Measurements from ENCODE around the gene CNIH3. TPM values are rescaled to one million over a fixed set of nuclear protein-coding genes. Genes with fewer than 3 reads are reported as not detected.

The CNIH3 gene
- total RNA-seq, 4 donors from 2014 or later = 1.9 to 7.0 (median 4.0) TPM

DNA sequence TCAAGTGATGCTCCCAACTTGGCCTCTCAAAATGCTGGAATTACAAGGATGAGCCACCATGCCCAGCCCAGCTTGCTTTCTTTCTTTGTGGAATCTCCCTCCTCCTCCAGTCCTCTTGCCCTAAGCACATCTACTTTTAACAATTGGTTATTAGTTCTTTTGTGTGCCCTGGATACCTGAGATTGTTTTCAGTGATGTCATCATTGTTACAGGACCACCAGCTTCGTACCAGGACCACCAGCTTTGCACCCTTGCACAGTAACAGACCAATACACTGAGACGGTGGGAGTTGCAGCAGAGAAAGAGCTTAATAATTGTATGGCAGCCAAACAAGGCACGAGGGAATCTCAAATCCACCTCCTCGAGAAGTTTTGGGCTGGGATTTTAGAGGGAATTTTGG is 71.3 kb downstream of the CNIH3 start:
- no peak for DNase-seq
- Histone ChIP-seq H3K4me3 (replicated peaks in 1 of 3) (no peak overlapping the region), H3K36me3 (no peaks in the 10 kb centered on the region), H3K4me1 (no peaks in the 10 kb centered on the region), H3K27me3 (no peaks in the 10 kb centered on the region), H3K27ac (no peak overlapping the region), H3K9me3 (no peaks in the 10 kb centered on the region)
- WGBS, 2 donors = 72 to 83% methylated on average over 4 of the region's 4 CpGs
- TF ChIP-seq, protein P1, sequence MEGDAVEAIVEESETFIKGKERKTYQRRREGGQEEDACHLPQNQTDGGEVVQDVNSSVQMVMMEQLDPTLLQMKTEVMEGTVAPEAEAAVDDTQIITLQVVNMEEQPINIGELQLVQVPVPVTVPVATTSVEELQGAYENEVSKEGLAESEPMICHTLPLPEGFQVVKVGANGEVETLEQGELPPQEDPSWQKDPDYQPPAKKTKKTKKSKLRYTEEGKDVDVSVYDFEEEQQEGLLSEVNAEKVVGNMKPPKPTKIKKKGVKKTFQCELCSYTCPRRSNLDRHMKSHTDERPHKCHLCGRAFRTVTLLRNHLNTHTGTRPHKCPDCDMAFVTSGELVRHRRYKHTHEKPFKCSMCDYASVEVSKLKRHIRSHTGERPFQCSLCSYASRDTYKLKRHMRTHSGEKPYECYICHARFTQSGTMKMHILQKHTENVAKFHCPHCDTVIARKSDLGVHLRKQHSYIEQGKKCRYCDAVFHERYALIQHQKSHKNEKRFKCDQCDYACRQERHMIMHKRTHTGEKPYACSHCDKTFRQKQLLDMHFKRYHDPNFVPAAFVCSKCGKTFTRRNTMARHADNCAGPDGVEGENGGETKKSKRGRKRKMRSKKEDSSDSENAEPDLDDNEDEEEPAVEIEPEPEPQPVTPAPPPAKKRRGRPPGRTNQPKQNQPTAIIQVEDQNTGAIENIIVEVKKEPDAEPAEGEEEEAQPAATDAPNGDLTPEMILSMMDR (IDR thresholded peaks at IDR 0.05) = no peak
- no peak for TF ChIP-seq POLR2A (IDR thresholded peaks at IDR 0.05)
- intact Hi-C loops (cut with DNase I) = no loop called here

DNA sequence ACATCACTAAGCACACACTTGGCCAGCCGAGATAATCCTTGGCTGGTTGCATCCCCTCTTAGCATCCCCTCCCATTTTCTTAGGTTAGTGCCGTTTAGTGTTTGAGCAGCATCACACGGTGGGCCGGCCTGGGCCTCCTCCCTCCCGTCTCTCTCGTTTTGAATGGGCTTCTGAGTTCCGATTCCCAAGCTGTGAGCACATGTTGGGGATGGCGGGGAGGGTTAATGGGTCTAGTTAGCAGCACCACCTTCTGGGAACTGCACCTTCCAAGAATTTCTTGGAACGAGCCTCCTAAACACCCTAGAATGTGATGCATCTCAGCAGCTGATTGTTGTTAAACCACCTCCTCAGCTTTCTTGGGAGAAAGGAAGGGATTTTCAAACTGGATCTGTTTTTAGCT is 73.3 kb downstream of the CNIH3 start:
- no peak for DNase-seq

DNA sequence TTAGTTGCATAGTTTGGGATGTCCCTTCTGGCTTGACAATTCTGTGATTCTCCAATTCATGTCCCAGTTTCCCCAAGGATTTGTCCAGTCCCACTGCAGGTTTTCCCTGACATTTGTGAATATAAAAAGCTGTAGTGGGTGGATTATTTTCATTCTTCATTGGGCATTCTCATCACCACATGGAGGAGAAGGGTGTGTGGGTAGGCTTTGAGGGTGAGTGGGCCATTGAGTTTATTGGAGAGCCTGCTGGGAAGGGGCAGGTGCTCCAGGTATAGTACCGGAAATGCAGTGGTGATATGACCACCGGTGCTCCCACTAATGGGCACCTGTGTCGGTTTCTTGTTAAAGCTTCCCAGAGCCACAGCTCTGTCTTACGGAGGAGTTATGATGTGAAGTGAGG is 74.5 kb downstream of the CNIH3 start:
- Histone ChIP-seq H3K4me1 (no peaks in the 10 kb centered on the region), H3K9me3 (no peaks in the 10 kb centered on the region), H3K27ac (no peak overlapping the region), H3K27me3 (no peaks in the 10 kb centered on the region), H3K36me3 (no peaks in the 10 kb centered on the region), H3K4me3 (replicated peaks in 1 of 3) (no peak overlapping the region)
- intact Hi-C loops (cut with DNase I) = no loop called here
- 95 to 98% methylated on average over 4 of the region's 4 CpGs for WGBS, 2 donors
- TF ChIP-seq, protein P1 (IDR thresholded peaks at IDR 0.05) = no peak
- TF ChIP-seq POLR2A (IDR thresholded peaks at IDR 0.05) = no peak
- no peak for DNase-seq

More for the DNA sequence above, 73.3 kb downstream of the CNIH3 start:
- intact Hi-C loops (cut with DNase I) = no loop called here
- H3K27ac ChIP-seq = no peak overlapping the region
- TF ChIP-seq, protein P1 (IDR thresholded peaks at IDR 0.05) = no peak
- no peak for TF ChIP-seq POLR2A (IDR thresholded peaks at IDR 0.05)
- no peak overlapping the region for H3K4me3 ChIP-seq (replicated peaks in 1 of 3)
- H3K27me3 ChIP-seq = no peaks in the 10 kb centered on the region
- 69 to 79% methylated on average over 9 of the region's 9 CpGs for WGBS, 2 donors
- no peaks in the 10 kb centered on the region for H3K9me3 ChIP-seq
- H3K36me3 ChIP-seq = no peaks in the 10 kb centered on the region
- no peaks in the 10 kb centered on the region for H3K4me1 ChIP-seq

DNA sequence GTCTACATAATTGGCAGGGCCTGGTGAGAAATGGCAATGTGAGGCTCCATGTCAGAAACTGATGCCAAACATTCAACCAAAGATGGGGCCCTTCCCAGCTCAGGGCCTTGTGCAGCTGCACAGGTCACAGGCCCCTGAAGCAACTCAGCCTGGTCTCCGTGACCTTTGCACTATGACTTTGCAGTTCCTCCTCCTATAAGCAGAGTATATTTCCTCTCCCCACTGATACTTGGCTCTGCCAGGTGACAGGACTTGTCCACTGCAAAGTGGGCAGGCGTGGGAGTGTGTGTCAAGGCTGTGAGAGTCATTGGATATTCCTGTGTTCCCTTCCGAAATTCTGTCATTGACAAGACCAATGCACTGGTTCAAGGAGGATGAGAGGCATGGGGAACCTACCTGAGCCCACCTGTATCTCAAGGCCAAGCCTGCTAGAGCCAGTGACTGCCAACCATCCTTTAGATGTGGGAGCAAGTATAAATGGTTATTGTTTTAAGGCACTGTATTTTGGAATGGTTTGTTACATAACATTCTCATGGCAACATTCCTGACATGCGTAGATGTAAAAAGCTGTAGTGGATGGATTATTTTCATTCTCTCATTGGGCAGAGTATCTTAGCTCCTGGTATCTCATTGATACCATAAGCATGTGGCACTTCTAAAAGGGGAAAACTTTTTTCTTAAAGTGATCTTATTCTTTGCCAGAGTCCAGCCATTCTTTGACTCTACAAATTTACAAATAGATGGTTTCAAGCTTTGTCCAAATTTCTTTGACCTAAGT is 75.2 kb downstream of the CNIH3 start:
- Histone ChIP-seq H3K9me3 (no peaks in the 10 kb centered on the region), H3K4me1 (no peaks in the 10 kb centered on the region), H3K36me3 (no peaks in the 10 kb centered on the region), H3K4me3 (replicated peaks in 1 of 3) (no peak overlapping the region), H3K27ac (no peak overlapping the region), H3K27me3 (no peaks in the 10 kb centered on the region)
- WGBS, 2 donors = 69 to 73% methylated on average over 4 of the region's 4 CpGs
- TF ChIP-seq, protein P1 (IDR thresholded peaks at IDR 0.05) = no peak
- TF ChIP-seq POLR2A (IDR thresholded peaks at IDR 0.05) = no peak
- intact Hi-C loops (cut with DNase I) = no loop called here
- no peak for DNase-seq

DNA sequence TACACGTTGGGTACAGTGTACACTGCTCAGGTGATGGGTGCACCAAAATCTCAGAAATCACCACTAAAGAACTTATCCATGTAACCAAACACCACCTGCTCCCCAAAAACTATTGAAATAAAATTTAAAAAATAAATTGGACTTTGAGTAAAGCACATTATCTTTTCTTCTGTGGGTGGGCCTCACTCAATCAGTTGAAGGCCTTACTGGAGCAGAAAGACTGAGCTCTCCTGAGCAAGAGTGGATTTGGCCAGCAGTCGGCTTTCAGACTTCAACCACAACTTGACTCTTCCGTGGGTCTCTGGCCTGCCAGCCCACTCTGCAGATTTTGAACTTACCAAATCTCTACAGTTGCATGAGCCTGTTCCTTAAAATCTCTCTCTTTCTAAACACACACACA is 78.9 kb downstream of the CNIH3 start:
- no peak for DNase-seq
- intact Hi-C loops (cut with DNase I) = no loop called here
- H3K9me3 ChIP-seq = no peaks in the 10 kb centered on the region
- WGBS, 2 donors = 89 to 93% methylated on average over 3 of the region's 3 CpGs
- no peaks in the 10 kb centered on the region for H3K27me3 ChIP-seq
- TF ChIP-seq, protein P1 (IDR thresholded peaks at IDR 0.05) = no peak
- no peak for TF ChIP-seq POLR2A (IDR thresholded peaks at IDR 0.05)
- H3K4me1 ChIP-seq = peaks cover 7 to 11% of the 10 kb centered on the region in 2 donors
- no peak overlapping the region for H3K27ac ChIP-seq
- H3K4me3 ChIP-seq (replicated peaks in 1 of 3) = no peak overlapping the region
- H3K36me3 ChIP-seq = no peaks in the 10 kb centered on the region
